Left ventricle myocardium inferior (tissue), 1 donor: ENCODE results near the gene QARS1. TPM values are rescaled to one million over a fixed set of nuclear protein-coding genes. Genes with fewer than 3 reads are reported as not detected.
A peak's percentile ranks its signal among the peaks of the same experiment; 100 is the strongest.

Experiments used
- DNase-seq: peaks from one replicate; pipeline ENCODE4 v3.0.0-alpha.2; 2020
- H3K27ac ChIP-seq: fragments of 200-600 bp; replicated peaks from 2 replicates; pipeline ENCODE4 v1.8.0; 2021
- H3K27me3 ChIP-seq: fragments of 200-600 bp; 2 replicates; pipeline ENCODE4 v1.8.0; 2021; ENCODE audit warnings: low read depth
- H3K36me3 ChIP-seq: fragments of 200-600 bp; 2 replicates; pipeline ENCODE4 v1.8.0; 2021
- H3K4me1 ChIP-seq: fragments of 200-600 bp; 2 replicates; pipeline ENCODE4 v1.8.0; 2021
- H3K4me3 ChIP-seq: fragments of 200-600 bp; 2 replicates; pipeline ENCODE4 v1.8.0; 2021; ENCODE audit warnings: mild to moderate bottlenecking, moderate library complexity
- H3K9me3 ChIP-seq: fragments of 200-600 bp; replicated peaks from 2 replicates; pipeline ENCODE4 v1.8.0; 2021
- CTCF ChIP-seq: fragments of 200-600 bp; IDR thresholded peaks from 2 replicates; pipeline ENCODE4 v1.8.0; 2021; ENCODE audit warnings: antibody characterized with exemption, mild to moderate bottlenecking, borderline replicate concordance
- intact Hi-C: fragments of 100-400 bp; cut with micrococcal nuclease; formaldehyde crosslinking; loops from one replicate; pipeline ENCODE4 v1.11.0; 2022
- long read RNA-seq: library from polyadenylated mRNA; unstranded; transcript quantifications from one replicate; pipeline ENCODE4 v2.0.0, GENCODE V29; 2021
- total RNA-seq: library from RNA; stranded (reverse); fragmentation: NEBNext Ultra II Directional; extraction: Animal tissue kit (Norgen Biotek cat#: 25700); gene quantifications from one replicate; pipeline ENCODE4 v1.2.1, GENCODE V29; 2021
- donor health status: DM: no; HTN: yes; CAD: no; lungs with severe emphysema.

The QARS1 gene
- total RNA-seq = 203 TPM
- long read RNA-seq, transcript QARS-201 (24 exons, 2,827 nt) = major isoform, 171 of 277 reads
- long read RNA-seq, transcript QARS-209 (23 exons, 2,362 nt) = minor isoform, 41 of 277 reads
- long read RNA-seq, partial matches to known transcripts = 26 of 277 reads
- long read RNA-seq, other reads (novel, unspliced or antisense) = 38 of 277 reads

GRCh38 chr3:49104427-49105291, at the start of gene QARS1:
QARS1 (minus strand) TSS chr3:49104757; CDS start chr3:49104733, 24 bp downstream.
- peak within 1 kb of the TSS; percentile 96 for H3K27ac ChIP-seq
- intact Hi-C loops = no loop called here
- no peaks in the 10 kb centered on the region for H3K9me3 ChIP-seq
- H3K4me1 ChIP-seq = peaks cover 31% of the 10 kb centered on the region
- H3K36me3 ChIP-seq = peaks cover 69% of the 10 kb centered on the region
- TF ChIP-seq CTCF = no peak
- peak; percentile 97 for DNase-seq
- peak within 1 kb of the TSS; percentile 89 for H3K4me3 ChIP-seq
- H3K27me3 ChIP-seq = no peaks in the 10 kb centered on the region

- TF ChIP-seq CTCF = no peak
- Histone ChIP-seq H3K4me1 (no peaks in the 10 kb centered on the region), H3K36me3 (no peaks in the 10 kb centered on the region), H3K27ac (no peak overlapping the region), H3K9me3 (no peaks in the 10 kb centered on the region), H3K4me3 (no peak overlapping the region), H3K27me3 (no peaks in the 10 kb centered on the region)
- intact Hi-C loops = no loop called here
- DNase-seq = no peak
These were observed 48.9 kb upstream of the QARS1 start for GRCh38 chr3:49153349-49153912.

- no peak overlapping the region for H3K4me3 ChIP-seq
- no peaks in the 10 kb centered on the region for H3K9me3 ChIP-seq
- no peaks in the 10 kb centered on the region for H3K36me3 ChIP-seq
- intact Hi-C loops = no loop called here
- DNase-seq = no peak
- no peaks in the 10 kb centered on the region for H3K27me3 ChIP-seq
- no peak overlapping the region for H3K27ac ChIP-seq
- no peak for TF ChIP-seq CTCF
- H3K4me1 ChIP-seq = no peaks in the 10 kb centered on the region
These were observed 47.1 kb upstream of the QARS1 start for GRCh38 chr3:49151610-49152009.

- no peak overlapping the region for H3K27ac ChIP-seq
- no peak for DNase-seq
- no peak for TF ChIP-seq CTCF
- no peaks in the 10 kb centered on the region for H3K9me3 ChIP-seq
- H3K27me3 ChIP-seq = no peaks in the 10 kb centered on the region
- intact Hi-C loops = no loop called here
- H3K4me1 ChIP-seq = no peaks in the 10 kb centered on the region
- H3K36me3 ChIP-seq = no peaks in the 10 kb centered on the region
- H3K4me3 ChIP-seq = no peak overlapping the region
These were observed 43.6 kb upstream of the QARS1 start for GRCh38 chr3:49148159-49148558.

- peaks cover 7% of the 10 kb centered on the region for H3K27me3 ChIP-seq
- peaks cover 7% of the 10 kb centered on the region for H3K9me3 ChIP-seq
- no peak overlapping the region for H3K27ac ChIP-seq
- TF ChIP-seq CTCF = no peak
- intact Hi-C loops = no loop called here
- no peak for DNase-seq
- no peak overlapping the region for H3K4me3 ChIP-seq
- H3K4me1 ChIP-seq = no peaks in the 10 kb centered on the region
- no peaks in the 10 kb centered on the region for H3K36me3 ChIP-seq
These were observed 35.5 kb upstream of the QARS1 start for GRCh38 chr3:49140080-49140479.
